Heart left ventricle (tissue), 13 donors: ENCODE measurements around the gene APOOL.
A peak's percentile ranks its signal among the peaks of the same experiment; 100 is the strongest.

Source experiments
- POLR2A ChIP-seq, 2 donors: fragments of 450-650 bp; IDR thresholded peaks; one replicate each; pipeline ENCODE4 v1.6.1; 2017; ENCODE audit warnings: antibody characterized with exemption in 2 of 2, mild to moderate bottlenecking in 2 of 2, moderate library complexity in 2 of 2
- TF ChIP-seq, protein P1 (sequence below), 12 donors: fragments of 200-600 bp; sonication (generic) in 4 of 12; IDR thresholded peaks; one replicate each; pipeline versions ENCODE4 v1.5.0 to v1.8.0; 2018 to 2022; ENCODE audit warnings: antibody characterized with exemption in 12 of 12, mild to moderate bottlenecking in 5 of 12
- donor health status: ischemic (EF 13 %, LVEDD 7.1; RV severe dilation, severe dysfunction).
- donor health status: DM: no; HTN: yes; CAD: no.
- donor health status: DM: no; HTN: no; CAD: no.
- donor health status: ischemic (EF 25% LVEDD 6.9; RV normal size, moderate dysfunction).
- donor health status: ischemic (EF 25% LVEDD 5.7; RV mildly dilated, moderate dysfunction).
- donor health status: ischemic (EF 35%, LVEDD 5.7; RV mildly dilated, moderate dysfunction).
- donor health status: nonischemic (EF 11% LVEDD 7.7; RV severe dilation, severe dysfunction).
- donor health status: DM: yes; HTN: yes; CAD: no.
- donor health status: PGD.
- donor health status: ischemic (EF 29% LVEDD 5.4; RV normal size, mild dysfunction).
- donor health status: nonischemic (EF 23%, LVEDD 6.1; RV moderate dilation, normal function).

DNA sequence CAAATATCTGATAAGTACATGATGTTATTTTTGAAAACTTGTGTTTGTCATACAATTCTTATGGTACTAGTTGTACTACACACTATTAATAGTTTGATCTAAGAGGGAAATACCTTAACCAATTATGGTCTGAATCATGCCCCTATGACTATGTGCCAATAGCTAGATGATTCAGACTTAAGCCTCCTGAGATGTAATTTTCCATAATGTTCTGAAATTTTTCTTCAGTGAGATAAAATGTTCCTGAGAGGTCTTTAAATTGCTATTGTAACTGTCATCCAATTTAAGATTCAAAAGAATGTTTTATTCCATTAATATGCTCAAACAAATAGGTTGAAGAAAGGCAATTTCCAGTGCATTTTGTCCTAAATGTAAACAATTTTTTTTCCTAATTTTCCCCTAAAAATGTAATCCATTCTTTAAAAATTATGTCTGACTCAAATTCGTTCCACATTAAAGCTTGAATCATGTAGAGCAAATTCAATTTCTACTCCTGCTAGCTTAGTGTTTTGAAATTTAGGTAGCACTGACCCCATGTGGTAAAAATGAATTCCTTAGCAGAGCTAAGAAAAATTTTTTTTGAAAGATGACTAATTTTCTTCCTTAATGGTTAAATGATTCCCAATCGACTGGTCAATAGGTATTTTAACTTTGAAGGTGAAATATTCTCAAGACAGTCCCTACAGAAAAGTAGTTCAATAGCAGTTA, 49.1 kb downstream of the APOOL start:
- TF ChIP-seq POLR2A (IDR thresholded peaks at IDR 0.05) = no peak
- TF ChIP-seq, protein P1, sequence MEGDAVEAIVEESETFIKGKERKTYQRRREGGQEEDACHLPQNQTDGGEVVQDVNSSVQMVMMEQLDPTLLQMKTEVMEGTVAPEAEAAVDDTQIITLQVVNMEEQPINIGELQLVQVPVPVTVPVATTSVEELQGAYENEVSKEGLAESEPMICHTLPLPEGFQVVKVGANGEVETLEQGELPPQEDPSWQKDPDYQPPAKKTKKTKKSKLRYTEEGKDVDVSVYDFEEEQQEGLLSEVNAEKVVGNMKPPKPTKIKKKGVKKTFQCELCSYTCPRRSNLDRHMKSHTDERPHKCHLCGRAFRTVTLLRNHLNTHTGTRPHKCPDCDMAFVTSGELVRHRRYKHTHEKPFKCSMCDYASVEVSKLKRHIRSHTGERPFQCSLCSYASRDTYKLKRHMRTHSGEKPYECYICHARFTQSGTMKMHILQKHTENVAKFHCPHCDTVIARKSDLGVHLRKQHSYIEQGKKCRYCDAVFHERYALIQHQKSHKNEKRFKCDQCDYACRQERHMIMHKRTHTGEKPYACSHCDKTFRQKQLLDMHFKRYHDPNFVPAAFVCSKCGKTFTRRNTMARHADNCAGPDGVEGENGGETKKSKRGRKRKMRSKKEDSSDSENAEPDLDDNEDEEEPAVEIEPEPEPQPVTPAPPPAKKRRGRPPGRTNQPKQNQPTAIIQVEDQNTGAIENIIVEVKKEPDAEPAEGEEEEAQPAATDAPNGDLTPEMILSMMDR (IDR thresholded peaks at IDR 0.05) = peak in 10 of 12 donors; percentile 12 to 47 (median 34)
